IMR-90 (cell line): ENCODE data around the gene SPTLC1. TPM values are rescaled to one million over a fixed set of nuclear protein-coding genes. Genes with fewer than 3 reads are reported as not detected.
A peak's percentile ranks its signal among the peaks of the same experiment; 100 is the strongest.

ENCODE experiments used
- ATAC-seq: fragments of 200-7000 bp; cut with Tn5 transposase; 2 replicates; pipeline ENCODE4 v1.9.1; 2020; ENCODE audit warnings: low read depth, mild to moderate bottlenecking, moderate library complexity
- BruUV-seq: library from RNA; stranded (reverse); fragments of 400-500 nt; replicated peaks from 2 replicates; lab custom pipeline; 2021; lab: Mats Ljungman, UMichigan
- CTCF ChIA-PET: fragments of 300-600 bp; formaldehyde crosslinking; extraction: SDS; loops from one replicate; lab custom pipeline; 2021; ENCODE audit warnings: antibody characterized with exemption; lab: Yijun Ruan, JAX
- POLR2A ChIA-PET: fragments of 300-600 bp; sonication (Branson Sonifier 250); formaldehyde crosslinking; loops from one replicate; lab custom pipeline; 2022; ENCODE audit warnings: antibody characterized with exemption; ENCODE audit not compliant: unreplicated experiment; lab: Charles Lee
- DNase-seq: peaks from one replicate; pipeline ENCODE4 v3.0.0; 2013
- H2AFZ ChIP-seq: replicated peaks from 2 replicates; pipeline ENCODE3; 2013; ENCODE audit warnings: low read length, mild to moderate bottlenecking; ENCODE audit not compliant: poor library complexity
- H2AK5ac ChIP-seq: 2 replicates; pipeline ENCODE4 v1.6.1; 2013; ENCODE audit warnings: low read depth, low read length, inconsistent platforms
- H2AK9ac ChIP-seq: replicated peaks from 2 replicates; pipeline ENCODE3; 2013; ENCODE audit warnings: mild to moderate bottlenecking, low read depth, low read length, moderate library complexity; ENCODE audit not compliant: poor library complexity
- H2BK120ac ChIP-seq: 2 replicates; pipeline ENCODE4 v1.6.1; 2013; ENCODE audit warnings: low read depth, low read length, inconsistent platforms
- H2BK15ac ChIP-seq: 3 replicates; pipeline ENCODE4 v1.6.1; 2013; ENCODE audit warnings: low read depth, low read length, inconsistent platforms
- H2BK20ac ChIP-seq: 2 replicates; pipeline ENCODE4 v1.6.1; 2013; ENCODE audit warnings: low read depth, mild to moderate bottlenecking, inconsistent platforms, low read length, moderate library complexity
- H2BK5ac ChIP-seq: 2 replicates; pipeline ENCODE4 v1.6.1; 2013; ENCODE audit warnings: mild to moderate bottlenecking, low read depth, low read length, inconsistent platforms; ENCODE audit not compliant: poor library complexity, severe bottlenecking
- H3K14ac ChIP-seq: replicated peaks from 2 replicates; pipeline ENCODE4 v1.6.1; 2013; ENCODE audit warnings: low read depth, low read length, inconsistent platforms
- H3K18ac ChIP-seq: 2 replicates; pipeline ENCODE4 v1.6.1; 2013; ENCODE audit warnings: low read depth, low read length, control low read depth
- H3K23ac ChIP-seq: 2 replicates; pipeline ENCODE4 v1.6.1; 2013; ENCODE audit warnings: low read depth, low read length, inconsistent platforms
- H3K27ac ChIP-seq: 2 replicates; pipeline ENCODE4 v1.5.1; 2013; ENCODE audit warnings: mild to moderate bottlenecking, control low read depth, low read length; ENCODE audit not compliant: insufficient read depth
- H3K27me3 ChIP-seq: 2 replicates; pipeline ENCODE4 v1.6.1; 2013; ENCODE audit warnings: low read length; ENCODE audit not compliant: control insufficient read depth, insufficient read depth
- H3K36me3 ChIP-seq: 2 replicates; pipeline ENCODE4 v1.6.1; 2013; ENCODE audit warnings: low read length, mixed read lengths; ENCODE audit not compliant: control insufficient read depth, insufficient read depth
- H3K4ac ChIP-seq: 2 replicates; pipeline ENCODE4 v1.6.1; 2013; ENCODE audit warnings: low read depth, low read length, inconsistent platforms
- H3K4me1 ChIP-seq: 2 replicates; pipeline ENCODE4 v1.6.1; 2013; ENCODE audit warnings: low read length, mixed read lengths; ENCODE audit not compliant: control insufficient read depth, insufficient read depth
- H3K4me2 ChIP-seq: 2 replicates; pipeline ENCODE4 v1.6.1; 2013; ENCODE audit warnings: low read depth, mild to moderate bottlenecking, control low read depth, low read length, moderate library complexity
- H3K4me3 ChIP-seq: 2 replicates; pipeline ENCODE4 v1.5.1; 2013; ENCODE audit warnings: low read depth, mild to moderate bottlenecking, control low read depth, low read length, moderate library complexity; ENCODE audit not compliant: insufficient read depth
- H3K56ac ChIP-seq: 2 replicates; pipeline ENCODE4 v1.6.1; 2013; ENCODE audit warnings: low read length, inconsistent platforms; ENCODE audit not compliant: insufficient read depth; ENCODE audit errors: extremely low read depth
- H3K79me1 ChIP-seq, 2 experiments: 2 replicates each; pipeline ENCODE4 v1.6.1; 2013; ENCODE audit warnings: low read length in 2 of 2, inconsistent platforms in 1 of 2, low read depth in 1 of 2
- H3K9ac ChIP-seq: 2 replicates; pipeline ENCODE4 v1.6.1; 2013; ENCODE audit warnings: low read depth, low read length, control low read depth
- H3K9me1 ChIP-seq: 2 replicates; pipeline ENCODE4 v1.6.1; 2013; ENCODE audit warnings: low read length, inconsistent platforms; ENCODE audit not compliant: insufficient read depth
- H3K9me3 ChIP-seq: 2 replicates; pipeline ENCODE4 v1.6.1; 2013; ENCODE audit warnings: low read length; ENCODE audit not compliant: control insufficient read depth, insufficient read depth
- H4K20me1 ChIP-seq: 2 replicates; pipeline ENCODE4 v1.6.1; 2013; ENCODE audit warnings: low read length, inconsistent platforms; ENCODE audit not compliant: insufficient read depth
- H4K5ac ChIP-seq: 2 replicates; pipeline ENCODE4 v1.6.1; 2013; ENCODE audit warnings: mild to moderate bottlenecking, low read depth, low read length, control low read depth
- H4K8ac ChIP-seq, 2 experiments: 2 replicates each; pipeline ENCODE4 v1.6.1; 2013; ENCODE audit warnings: low read depth in 2 of 2, low read length in 2 of 2, control low read depth in 1 of 2, inconsistent platforms in 1 of 2
- H4K91ac ChIP-seq: 2 replicates; pipeline ENCODE4 v1.6.1; 2013; ENCODE audit warnings: low read depth, low read length, inconsistent platforms; ENCODE audit not compliant: insufficient read depth
- CEBPB ChIP-seq: IDR thresholded peaks from 2 replicates; pipeline ENCODE4 v1.6.1; 2012; ENCODE audit warnings: low read depth, low read length, improper control_type of control experiment
- FOS ChIP-seq: fragments of 150-350 bp; IDR thresholded peaks from 2 replicates; pipeline ENCODE4 v1.6.1; 2016; ENCODE audit warnings: low read depth, low read length
- MAFK ChIP-seq: IDR thresholded peaks from 2 replicates; pipeline ENCODE4 v1.6.1; 2012; ENCODE audit warnings: low read depth, low read length, improper control_type of control experiment
- MXI1 ChIP-seq: IDR thresholded peaks from 2 replicates; pipeline ENCODE4 v1.6.1; 2012; ENCODE audit warnings: low read depth, mild to moderate bottlenecking, low read length, moderate library complexity, borderline replicate concordance
- POLR2A ChIP-seq: IDR thresholded peaks from 2 replicates; pipeline ENCODE4 v1.6.1; 2012; ENCODE audit warnings: mild to moderate bottlenecking, low read depth, low read length
- RFX5 ChIP-seq: IDR thresholded peaks from 2 replicates; pipeline ENCODE4 v1.8.0; 2012; ENCODE audit warnings: low read depth, mild to moderate bottlenecking, low read length, moderate library complexity
- WGBS, 2 experiments: methylation state at CpG; one replicate each; pipeline versions ENCODE4 v1.1.5 to v1.1.7; 2013; ENCODE audit warnings: missing lambda C conversion rate in 2 of 2; ENCODE audit not compliant: insufficient read length in 1 of 2; ENCODE audit errors: extremely low coverage in 2 of 2; 5-methylcytosine and 5-hydroxymethylcytosine counted together
- dilution Hi-C: fragments of 300-500 bp; cut with HindIII; formaldehyde crosslinking; loops from one replicate; pipeline ENCODE4 v1.14.3; 2018; ENCODE audit warnings: low sequenced_read_pairs; ENCODE audit not compliant: unreplicated experiment
- in situ Hi-C: fragments of 300-500 bp; cut with MboI; formaldehyde crosslinking; loops from 3 replicates; pipeline ENCODE4 v1.14.3; 2019; ENCODE audit warnings: low sequenced_read_pairs, inconsistent platforms, mixed read lengths
- intact Hi-C: fragments of 100-400 bp; cut with micrococcal nuclease; formaldehyde crosslinking; loops from 2 replicates; pipeline ENCODE4 v1.10.0; 2022
- polyA plus RNA-seq, 3 experiments: library from polyadenylated mRNA; depleted of rRNA; stranded (reverse); fragments of >200 nt; gene quantifications; 2 replicates each; pipeline ENCODE4 v1.2.3, GENCODE V29; 2012; ENCODE audit warnings: low replicate concordance in 1 of 3
- total RNA-seq: library from RNA; depleted of rRNA; stranded (reverse); fragments of >200 nt; gene quantifications from 2 replicates; pipeline ENCODE4 v1.2.3, GENCODE V29; 2012

Gene SPTLC1
- total and polyA plus RNA-seq, 2 of the 4 experiments (the other 2 are of a cell fraction): 65.7 to 92.7 TPM

DNA sequence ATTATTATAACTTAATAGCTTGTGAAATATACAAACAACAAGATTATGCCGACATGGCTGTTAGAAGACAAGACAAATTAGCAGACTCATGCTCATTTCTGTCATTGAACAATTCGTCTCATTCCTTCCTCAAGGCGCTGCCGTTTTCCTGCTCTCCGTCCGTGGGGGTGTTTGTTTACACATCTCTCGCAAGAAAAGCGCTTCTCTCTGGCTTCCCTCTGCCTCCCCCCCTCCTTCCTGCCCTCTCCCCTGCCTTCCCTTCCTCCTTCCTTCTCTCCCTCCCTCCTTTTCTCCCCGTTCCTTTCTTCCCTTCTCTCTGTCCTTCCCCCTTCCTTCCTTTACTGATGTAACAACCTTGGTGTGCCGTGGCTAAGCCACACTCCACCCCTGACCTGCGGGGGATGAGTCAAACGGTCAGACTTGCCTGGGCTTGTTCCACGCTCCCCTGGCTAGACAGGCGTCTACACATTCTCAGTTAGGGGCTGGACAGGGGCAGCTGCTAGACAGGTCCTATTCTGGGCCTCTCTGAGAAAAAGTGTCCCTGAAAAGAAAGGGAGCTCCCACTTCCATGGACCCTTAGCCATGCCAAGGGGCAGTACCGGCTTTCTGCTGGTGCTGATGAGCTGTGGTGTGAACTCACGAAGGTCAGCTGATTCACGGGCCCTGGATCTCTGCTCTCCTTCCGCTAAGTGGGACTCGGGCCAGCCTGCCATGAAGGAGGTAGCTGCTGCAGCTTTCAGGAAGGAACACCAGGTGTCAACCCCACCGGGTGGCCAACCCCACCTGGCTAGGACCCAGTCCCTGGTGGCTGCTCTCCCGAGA is 32.0 kb upstream of the SPTLC1 start (continued):
- TF ChIP-seq RFX5: no peak
- peak; percentile 38; the same call in 1 of the 2 replicates for TF ChIP-seq MAFK
- TF ChIP-seq CEBPB: peak; percentile 76

DNA sequence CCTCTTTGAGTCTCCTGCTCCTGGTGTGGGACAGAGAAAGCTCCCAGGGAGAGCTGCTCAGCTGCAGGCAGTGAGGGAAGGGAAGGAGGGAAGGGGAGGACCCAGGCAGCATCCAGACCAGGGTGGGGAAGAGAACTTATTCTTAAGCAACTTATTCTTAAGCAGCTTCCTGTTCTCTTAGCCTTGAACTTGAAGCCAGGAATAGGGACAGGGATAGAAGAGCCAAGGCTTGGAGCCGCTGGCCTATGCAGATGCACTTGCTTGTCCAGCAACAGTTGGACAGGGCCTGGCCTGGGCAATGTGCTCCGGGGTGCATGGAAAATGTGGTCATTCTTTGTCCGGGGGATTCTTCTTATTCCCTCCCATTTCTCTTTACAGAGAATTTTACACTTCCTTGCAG is 31.4 kb upstream of the SPTLC1 start:
- no peaks in the 10 kb centered on the region for H4K20me1 ChIP-seq
- H3K56ac ChIP-seq: peak overlapping the region; percentile 97
- H3K4me2 ChIP-seq: peak overlapping the region; percentile 30
- peak overlapping the region; percentile 98 for H2BK120ac ChIP-seq
- CTCF ChIA-PET: interaction anchor here (1.0 kb wide), 1 partner anchor 36 kb away, joined by 3 read pairs; no protein-coding TSS in a partner anchor
- H3K27me3 ChIP-seq: no peaks in the 10 kb centered on the region
- TF ChIP-seq MXI1 (peak; percentile 29; the same call in 1 of the 2 replicates), FOS (no peak), POLR2A (0 out of 2 replicates have a peak, but pooled peaks have one; percentile 3)
- H2AK9ac ChIP-seq: peak overlapping the region; percentile 99
- H3K4me3 ChIP-seq: no peak overlapping the region
- peak overlapping the region; percentile 61 for H3K9ac ChIP-seq
- peak overlapping the region; percentile 100 for H4K91ac ChIP-seq
- in situ Hi-C loops (no loop called here), intact Hi-C loops (no loop called here), dilution Hi-C loops (no loop called here)
- peaks cover 41% of the 10 kb centered on the region for H3K36me3 ChIP-seq
- peak overlapping the region; percentile 66 for H4K5ac ChIP-seq
- peak overlapping the region; percentile 95 for H3K14ac ChIP-seq
- peak overlapping the region; percentile 99 for H3K27ac ChIP-seq
- H2BK5ac ChIP-seq: peak overlapping the region; percentile 99
- peak; percentile 31 for DNase-seq
- peaks cover 21 to 72% of the 10 kb centered on the region in 2 experiments for H3K79me1 ChIP-seq
- H3K4me1 ChIP-seq: peaks cover 39% of the 10 kb centered on the region
- H3K9me1 ChIP-seq: peaks cover 24% of the 10 kb centered on the region
- no peaks in the 10 kb centered on the region for H3K9me3 ChIP-seq
- peak overlapping the region; percentile 87 to 97 for H4K8ac ChIP-seq
- H3K18ac ChIP-seq: peak overlapping the region; percentile 70
- BruUV-seq: no TSS peak
- H3K4ac ChIP-seq: peak overlapping the region; percentile 98
- H2AFZ ChIP-seq: peak overlapping the region; percentile 83
- peak overlapping the region; percentile 97 for H3K23ac ChIP-seq
- H2BK20ac ChIP-seq: peak overlapping the region; percentile 98
- POLR2A ChIA-PET: no interaction called here
- peak overlapping the region; percentile 96; the same call in 2 of the 3 replicates for H2BK15ac ChIP-seq
- H2AK5ac ChIP-seq: peak overlapping the region; percentile 99
- WGBS, 2 experiments: no CpG with 5 or more reads among the region's 3 CpGs
- ATAC-seq: peak; percentile 6
